OCI-LY3 (cell line): Measurements from ENCODE around the gene ZBTB7C.

ENCODE experiments used
- EZH2phosphoT487 ChIP-seq: fragments of 200-600 bp; shearing (Covaris generic); IDR thresholded peaks from 2 replicates; pipeline ENCODE4 v1.6.1; 2018; ENCODE audit warnings: antibody characterized with exemption, mixed run types, low read depth
- TF ChIP-seq, protein P1 (sequence below): fragments of 200-600, 300-600 bp; sonication (generic); IDR thresholded peaks from 2 replicates; pipeline ENCODE4 v1.5.1; 2014; ENCODE audit warnings: antibody characterized with exemption, low read length, low read depth

DNA sequence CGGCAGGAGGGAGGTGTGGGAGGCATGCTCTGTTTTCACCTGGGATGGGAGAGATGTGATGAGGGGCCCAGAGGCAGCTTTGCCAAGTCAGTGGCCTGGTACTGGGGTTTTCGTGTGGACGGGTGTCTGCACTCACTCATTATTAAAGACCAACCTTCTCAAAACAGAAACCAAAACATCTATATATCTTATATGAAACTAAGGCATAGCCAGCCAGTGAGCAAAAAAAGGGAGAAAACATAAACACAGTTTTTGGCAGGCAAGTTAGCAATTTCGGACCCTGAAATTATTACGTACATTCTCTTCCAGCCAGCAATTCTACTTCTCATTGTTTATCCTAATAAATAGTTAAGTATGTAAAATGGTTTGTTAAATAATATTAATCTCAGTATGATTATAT lies 297.6 kb downstream of the ZBTB7C start:
- TF ChIP-seq, protein P1, sequence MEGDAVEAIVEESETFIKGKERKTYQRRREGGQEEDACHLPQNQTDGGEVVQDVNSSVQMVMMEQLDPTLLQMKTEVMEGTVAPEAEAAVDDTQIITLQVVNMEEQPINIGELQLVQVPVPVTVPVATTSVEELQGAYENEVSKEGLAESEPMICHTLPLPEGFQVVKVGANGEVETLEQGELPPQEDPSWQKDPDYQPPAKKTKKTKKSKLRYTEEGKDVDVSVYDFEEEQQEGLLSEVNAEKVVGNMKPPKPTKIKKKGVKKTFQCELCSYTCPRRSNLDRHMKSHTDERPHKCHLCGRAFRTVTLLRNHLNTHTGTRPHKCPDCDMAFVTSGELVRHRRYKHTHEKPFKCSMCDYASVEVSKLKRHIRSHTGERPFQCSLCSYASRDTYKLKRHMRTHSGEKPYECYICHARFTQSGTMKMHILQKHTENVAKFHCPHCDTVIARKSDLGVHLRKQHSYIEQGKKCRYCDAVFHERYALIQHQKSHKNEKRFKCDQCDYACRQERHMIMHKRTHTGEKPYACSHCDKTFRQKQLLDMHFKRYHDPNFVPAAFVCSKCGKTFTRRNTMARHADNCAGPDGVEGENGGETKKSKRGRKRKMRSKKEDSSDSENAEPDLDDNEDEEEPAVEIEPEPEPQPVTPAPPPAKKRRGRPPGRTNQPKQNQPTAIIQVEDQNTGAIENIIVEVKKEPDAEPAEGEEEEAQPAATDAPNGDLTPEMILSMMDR: no peak
- no peak for TF ChIP-seq EZH2phosphoT487
